ENCODE measurements around the gene IL6R. TPM values are rescaled to one million over a fixed set of nuclear protein-coding genes. Genes with fewer than 3 reads are reported as not detected.

IL6R gene
- total RNA-seq, 1 experiment from 2014 or later = 16.1 TPM

GRCh38 chr1:154469844-154470560 lies 64.9 kb downstream of the IL6R start:
- Histone ChIP-seq H3K9ac (ENCODE audit: low read length) (no peak overlapping the region), H3K4me1 (ENCODE audit: insufficient read depth, low read length) (no peaks in the 10 kb centered on the region; the same call in 1 of the 2 replicates), H3K9me3 (ENCODE audit: low read length) (no peaks in the 10 kb centered on the region), H3K4me3 (ENCODE audit: low read length) (no peak overlapping the region), H3K36me3 (ENCODE audit: low read depth, low read length) (no peaks in the 10 kb centered on the region), H3F3A (ENCODE audit: low read length, unreplicated experiment) (no peaks in the 10 kb centered on the region), H3K4me2 (ENCODE audit: low read length) (no peak overlapping the region), H4K20me1 (ENCODE audit: low read length) (no peaks in the 10 kb centered on the region), H3K27ac (ENCODE audit: low read length) (no peak overlapping the region), H2AFZ (ENCODE audit: low read length) (no peak overlapping the region), H3K27me3 (ENCODE audit: low read length) (no peaks in the 10 kb centered on the region), H3K9me2 (replicated peaks; ENCODE audit: low read length) (no peaks in the 10 kb centered on the region), H3K79me2 (ENCODE audit: low read length) (no peaks in the 10 kb centered on the region)
- ATAC-seq (no peak), DNase-seq (no peak)
- BruUV-seq (replicated peaks) = no TSS peak
- ChIA-PET POLR2A (ENCODE audit: unreplicated experiment) (no interaction called here), CTCF (no interaction called here)
- TF ChIP-seq EZH2 (IDR thresholded peaks at IDR 0.05; ENCODE audit: low read length, unreplicated experiment) (no peak), EZH2phosphoT487 (IDR thresholded peaks at IDR 0.05; ENCODE audit: borderline replicate concordance, low read length) (no peak), CTCF (conservative IDR thresholded peaks at IDR 0.05; ENCODE audit: low read depth, low read length) (no peak)
- intact Hi-C loops (cut with micrococcal nuclease) = no loop called here

GRCh38 chr1:154471304-154471703 lies 66.2 kb downstream of the IL6R start:
- ATAC-seq = no peak
- CTCF ChIA-PET = no interaction called here

More at GRCh38 chr1:154471304-154471703, 66.2 kb downstream of the IL6R start:
- Histone ChIP-seq H3K9me2 (replicated peaks; ENCODE audit: low read length) (no peaks in the 10 kb centered on the region), H3K79me2 (ENCODE audit: low read length) (no peaks in the 10 kb centered on the region), H4K20me1 (ENCODE audit: low read length) (no peaks in the 10 kb centered on the region), H3K4me3 (ENCODE audit: low read length) (no peak overlapping the region), H3K36me3 (ENCODE audit: low read depth, low read length) (no peaks in the 10 kb centered on the region), H3K27me3 (ENCODE audit: low read length) (no peaks in the 10 kb centered on the region), H3F3A (ENCODE audit: low read length, unreplicated experiment) (no peaks in the 10 kb centered on the region), H3K9me3 (ENCODE audit: low read length) (no peaks in the 10 kb centered on the region), H3K9ac (ENCODE audit: low read length) (no peak overlapping the region), H3K27ac (ENCODE audit: low read length) (no peak overlapping the region), H3K4me2 (ENCODE audit: low read length) (no peak overlapping the region), H2AFZ (ENCODE audit: low read length) (no peak overlapping the region), H3K4me1 (ENCODE audit: insufficient read depth, low read length) (peaks cover 4% of the 10 kb centered on the region)
- intact Hi-C loops (cut with micrococcal nuclease) = no loop called here
- no peak for DNase-seq
- POLR2A ChIA-PET (ENCODE audit: unreplicated experiment) = no interaction called here
- no peak for TF ChIP-seq CTCF (conservative IDR thresholded peaks at IDR 0.05; ENCODE audit: low read depth, low read length)
- no peak for TF ChIP-seq EZH2phosphoT487 (IDR thresholded peaks at IDR 0.05; ENCODE audit: borderline replicate concordance, low read length)
- no peak for TF ChIP-seq EZH2 (IDR thresholded peaks at IDR 0.05; ENCODE audit: low read length, unreplicated experiment)
- BruUV-seq (replicated peaks) = no TSS peak
